Loucy (cell line): ENCODE data around the gene LRRC55.

Experiments used
- H2AFZ ChIP-seq: fragments of 200-600 bp; sonication (generic); 2 replicates; pipeline ENCODE4 v1.6.0; 2016; ENCODE audit warnings: antibody characterized with exemption, mild to moderate bottlenecking, low read length, moderate library complexity
- H3F3A ChIP-seq: fragments of 200-600 bp; 2 replicates; pipeline ENCODE4 v1.6.0; 2016; ENCODE audit warnings: antibody characterized with exemption, low read depth, mild to moderate bottlenecking
- H3K27me3 ChIP-seq: fragments of 200-600 bp; sonication (generic); 2 replicates; pipeline ENCODE4 v1.6.1; 2014; ENCODE audit warnings: low read length, mild to moderate bottlenecking; ENCODE audit not compliant: insufficient read depth, poor library complexity, severe bottlenecking
- H3K36me3 ChIP-seq: fragments of 200-600 bp; sonication (generic); 2 replicates; pipeline ENCODE4 v1.6.1; 2016; ENCODE audit warnings: low read length; ENCODE audit not compliant: insufficient read depth
- H3K4me1 ChIP-seq: fragments of 200-600 bp; sonication (generic); 2 replicates; pipeline ENCODE4 v1.5.1; 2014; ENCODE audit warnings: low read length, mild to moderate bottlenecking; ENCODE audit not compliant: insufficient read depth, poor library complexity, severe bottlenecking
- H3K4me2 ChIP-seq: fragments of 200-600 bp; sonication (generic); 2 replicates; pipeline ENCODE4 v1.6.0; 2014; ENCODE audit warnings: antibody characterized with exemption, low read length, low read depth, mild to moderate bottlenecking; ENCODE audit not compliant: poor library complexity, severe bottlenecking
- H3K4me3 ChIP-seq: fragments of 200-600 bp; sonication (generic); 2 replicates; pipeline ENCODE4 v1.5.1; 2014; ENCODE audit warnings: low read length, mild to moderate bottlenecking, mixed read lengths; ENCODE audit not compliant: poor library complexity, severe bottlenecking
- H3K79me2 ChIP-seq: fragments of 200-600 bp; sonication (generic); 2 replicates; pipeline ENCODE4 v1.6.1; 2014; ENCODE audit warnings: low read length; ENCODE audit not compliant: insufficient read depth
- H3K9ac ChIP-seq: fragments of 200-600 bp; sonication (generic); 2 replicates; pipeline ENCODE4 v1.6.0; 2014; ENCODE audit warnings: mild to moderate bottlenecking, low read depth, low read length, moderate library complexity; ENCODE audit not compliant: poor library complexity, severe bottlenecking
- H3K9me2 ChIP-seq: fragments of 200-600 bp; sonication (generic); replicated peaks from 2 replicates; pipeline ENCODE4 v1.6.1; 2016; ENCODE audit warnings: low read depth, low read length, mixed read lengths
- H3K9me3 ChIP-seq: fragments of 200-600 bp; sonication (generic); 2 replicates; pipeline ENCODE4 v1.6.1; 2014; ENCODE audit warnings: mild to moderate bottlenecking, antibody characterized with exemption, low read length, low read depth; ENCODE audit not compliant: insufficient read depth
- H4K20me1 ChIP-seq: fragments of 200-600 bp; sonication (generic); 2 replicates; pipeline ENCODE4 v1.6.0; 2014; ENCODE audit warnings: antibody characterized with exemption, low read length, mild to moderate bottlenecking; ENCODE audit not compliant: insufficient read depth, poor library complexity, severe bottlenecking
- CTCF ChIP-seq: fragments of 200-600 bp; sonication (generic); conservative IDR thresholded peaks from 2 replicates; pipeline ENCODE4 v1.5.1; 2014; ENCODE audit warnings: mild to moderate bottlenecking, antibody characterized with exemption, low read length
- EZH2phosphoT487 ChIP-seq: fragments of 200-600 bp; IDR thresholded peaks from 2 replicates; pipeline ENCODE4 v1.6.1; 2018; ENCODE audit warnings: antibody characterized with exemption, mild to moderate bottlenecking, moderate library complexity, borderline replicate concordance

The LRRC55 gene

GRCh38 chr11:57239348-57239747 lies 57.6 kb downstream of the LRRC55 start:
- no peaks in the 10 kb centered on the region for H3K79me2 ChIP-seq
- TF ChIP-seq EZH2phosphoT487 (no peak), CTCF (no peak)
- H3K9me3 ChIP-seq, result no peaks in the 10 kb centered on the region
- no peaks in the 10 kb centered on the region for H3K27me3 ChIP-seq
- H2AFZ ChIP-seq, result no peak overlapping the region
- no peak overlapping the region for H3K4me3 ChIP-seq
- no peaks in the 10 kb centered on the region for H3K36me3 ChIP-seq
- H3K4me2 ChIP-seq, result no peak overlapping the region
- H3K9me2 ChIP-seq, result no peaks in the 10 kb centered on the region
- peaks cover 6% of the 10 kb centered on the region for H3K4me1 ChIP-seq
- H3K9ac ChIP-seq, result no peak overlapping the region
- H4K20me1 ChIP-seq, result no peaks in the 10 kb centered on the region
- no peaks in the 10 kb centered on the region for H3F3A ChIP-seq

DNA sequence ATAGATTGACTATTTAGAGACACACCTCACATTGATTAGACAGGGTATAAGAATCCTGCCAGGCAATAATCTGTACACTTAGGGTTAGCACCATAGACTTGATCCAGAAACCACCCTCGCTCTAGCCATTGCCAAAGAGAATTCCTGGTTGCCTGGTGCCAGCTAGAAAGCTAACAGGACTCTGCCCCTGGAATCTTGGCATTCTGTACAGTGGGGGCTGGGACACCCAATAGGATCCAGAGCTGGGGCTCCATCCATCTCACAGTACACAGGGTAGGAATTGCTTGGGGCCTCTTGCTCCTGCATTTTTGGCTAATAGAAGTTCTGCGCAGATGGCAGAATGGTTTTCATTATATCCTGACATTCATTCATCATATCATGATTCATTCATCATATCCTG lies 58.3 kb downstream of the LRRC55 start:
- no peak for TF ChIP-seq EZH2phosphoT487
- no peak for TF ChIP-seq CTCF
- no peaks in the 10 kb centered on the region for H3K36me3 ChIP-seq
- no peaks in the 10 kb centered on the region for H4K20me1 ChIP-seq
- peaks cover 9% of the 10 kb centered on the region for H3K4me1 ChIP-seq
- no peaks in the 10 kb centered on the region for H3K27me3 ChIP-seq
- no peaks in the 10 kb centered on the region for H3F3A ChIP-seq
- no peak overlapping the region for H2AFZ ChIP-seq
- no peak overlapping the region for H3K9ac ChIP-seq
- no peaks in the 10 kb centered on the region for H3K9me2 ChIP-seq
- H3K4me2 ChIP-seq, result no peak overlapping the region
- no peaks in the 10 kb centered on the region for H3K9me3 ChIP-seq
- no peak overlapping the region for H3K4me3 ChIP-seq
- no peaks in the 10 kb centered on the region for H3K79me2 ChIP-seq

DNA sequence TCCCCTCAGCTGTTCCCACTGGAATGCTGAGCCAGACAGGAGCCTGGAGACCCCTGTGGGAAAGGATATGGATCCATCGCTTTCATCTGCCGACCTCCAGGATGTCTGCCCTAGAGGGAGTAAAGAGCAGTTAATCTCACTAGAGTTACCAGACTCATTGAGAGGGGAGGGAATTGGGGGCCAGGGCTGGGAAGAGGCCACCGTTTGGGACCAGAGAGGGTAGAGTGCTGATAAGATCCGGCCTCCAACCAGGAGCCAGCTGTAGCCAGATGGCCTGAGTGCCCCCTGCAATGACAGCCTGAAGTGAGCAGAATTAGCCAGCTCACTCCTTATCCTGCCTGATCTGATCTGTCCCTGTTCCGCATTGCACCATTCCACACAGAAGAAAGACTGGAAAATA lies 59.0 kb downstream of the LRRC55 start:
- Histone ChIP-seq H3K4me1 (peaks cover 13% of the 10 kb centered on the region), H3K9me2 (no peaks in the 10 kb centered on the region), H2AFZ (no peak overlapping the region), H3K79me2 (no peaks in the 10 kb centered on the region), H3K4me2 (no peak overlapping the region), H4K20me1 (no peaks in the 10 kb centered on the region), H3K9ac (no peak overlapping the region), H3F3A (no peaks in the 10 kb centered on the region), H3K9me3 (no peaks in the 10 kb centered on the region), H3K4me3 (no peak overlapping the region), H3K36me3 (no peaks in the 10 kb centered on the region), H3K27me3 (no peaks in the 10 kb centered on the region)
- no peak for TF ChIP-seq EZH2phosphoT487
- TF ChIP-seq CTCF, result no peak
